Ectodermal cell (in vitro differentiated cells): Measurements from ENCODE around the gene ADORA1.

ENCODE experiments used
- H3K27ac ChIP-seq: 2 replicates; pipeline ENCODE4 v1.7.0; 2013; ENCODE audit warnings: mild to moderate bottlenecking, low read depth, low read length; ENCODE audit not compliant: insufficient read depth, poor library complexity, severe bottlenecking
- H3K27me3 ChIP-seq: 2 replicates; pipeline ENCODE4 v1.7.0; 2013; ENCODE audit warnings: mild to moderate bottlenecking, low read length; ENCODE audit not compliant: insufficient read depth, control insufficient read depth, poor library complexity, severe bottlenecking
- H3K36me3 ChIP-seq: one replicate; pipeline ENCODE4 v1.7.0; 2013; ENCODE audit warnings: low read length; ENCODE audit not compliant: control insufficient read depth, insufficient read depth
- H3K4me1 ChIP-seq: one replicate; pipeline ENCODE4 v1.7.0; 2013; ENCODE audit warnings: low read length; ENCODE audit not compliant: control insufficient read depth, insufficient read depth
- H3K4me3 ChIP-seq: 2 replicates; pipeline ENCODE4 v1.7.0; 2013; ENCODE audit warnings: low read depth, low read length, control low read depth; ENCODE audit not compliant: insufficient read depth
- H3K9me3 ChIP-seq: 2 replicates; pipeline ENCODE4 v1.7.0; 2013; ENCODE audit warnings: mild to moderate bottlenecking, low read length, moderate library complexity; ENCODE audit not compliant: control insufficient read depth
- WGBS, 2 experiments: methylation state at CpG; one replicate each; pipeline ENCODE4 v1.1.7; 2013; ENCODE audit warnings: missing lambda C conversion rate in 2 of 2; 5-methylcytosine and 5-hydroxymethylcytosine counted together

Gene ADORA1

GRCh38 chr1:203182387-203182953 lies 54.9 kb downstream of the ADORA1 start:
- Histone ChIP-seq H3K4me1 (peaks cover 54% of the 10 kb centered on the region), H3K27me3 (no peaks in the 10 kb centered on the region), H3K36me3 (no peaks in the 10 kb centered on the region), H3K27ac (no peak overlapping the region), H3K4me3 (no peak overlapping the region), H3K9me3 (no peaks in the 10 kb centered on the region)
- WGBS, 2 experiments = 93 to 96% methylated on average over 7 of the region's 7 CpGs

GRCh38 chr1:203183828-203184227 lies 56.3 kb downstream of the ADORA1 start:
- H3K4me3 ChIP-seq = no peak overlapping the region
- H3K9me3 ChIP-seq = no peaks in the 10 kb centered on the region
- no peak overlapping the region for H3K27ac ChIP-seq
- H3K36me3 ChIP-seq = no peaks in the 10 kb centered on the region
- 93 to 94% methylated on average over 2 of the region's 2 CpGs for WGBS, 2 experiments
- H3K4me1 ChIP-seq = peaks cover 44% of the 10 kb centered on the region
- H3K27me3 ChIP-seq = no peaks in the 10 kb centered on the region

GRCh38 chr1:203184467-203184866 lies 56.9 kb downstream of the ADORA1 start:
- Histone ChIP-seq H3K36me3 (no peaks in the 10 kb centered on the region), H3K27ac (no peak overlapping the region), H3K4me1 (peaks cover 37% of the 10 kb centered on the region), H3K27me3 (no peaks in the 10 kb centered on the region), H3K4me3 (no peak overlapping the region), H3K9me3 (peaks cover 2% of the 10 kb centered on the region)
- WGBS, 2 experiments = 86 to 88% methylated on average over 4 of the region's 4 CpGs

GRCh38 chr1:203185061-203185461 lies 57.5 kb downstream of the ADORA1 start:
- Histone ChIP-seq H3K4me3 (no peak overlapping the region), H3K4me1 (peaks cover 35% of the 10 kb centered on the region), H3K27ac (no peak overlapping the region), H3K27me3 (no peaks in the 10 kb centered on the region), H3K9me3 (peaks cover 2% of the 10 kb centered on the region), H3K36me3 (no peaks in the 10 kb centered on the region)
- WGBS, 2 experiments = 92 to 96% methylated on average over 10 of the region's 10 CpGs

- WGBS, 2 experiments = 60 to 73% methylated on average over 4 of the region's 4 CpGs
- Histone ChIP-seq H3K9me3 (peaks cover 2% of the 10 kb centered on the region), H3K27me3 (no peaks in the 10 kb centered on the region)
Measured at GRCh38 chr1:203185585-203185984, 58.1 kb downstream of the ADORA1 start.

GRCh38 chr1:203186091-203186445 lies 58.5 kb downstream of the ADORA1 start:
- Histone ChIP-seq H3K27me3 (no peaks in the 10 kb centered on the region), H3K27ac (no peak overlapping the region), H3K4me1 (peaks cover 35% of the 10 kb centered on the region), H3K36me3 (no peaks in the 10 kb centered on the region), H3K4me3 (no peak overlapping the region), H3K9me3 (peaks cover 2% of the 10 kb centered on the region)
- 73 to 78% methylated on average over 5 of the region's 5 CpGs for WGBS, 2 experiments

More at GRCh38 chr1:203185585-203185984, 58.1 kb downstream of the ADORA1 start:
- no peak overlapping the region for H3K4me3 ChIP-seq
- H3K36me3 ChIP-seq = no peaks in the 10 kb centered on the region
- no peak overlapping the region for H3K27ac ChIP-seq
- peaks cover 35% of the 10 kb centered on the region for H3K4me1 ChIP-seq

GRCh38 chr1:203186446-203187303 lies 59.1 kb downstream of the ADORA1 start, which contains the start of gene CHI3L1:
Gene CHI3L1, minus strand, starts transcription at chr1:203186704. Its CDS starts 81 bp downstream, at chr1:203186623.
- H3K27ac ChIP-seq = no peak within 1 kb of the TSS
- peaks cover 34% of the 10 kb centered on the region for H3K4me1 ChIP-seq
- no peaks in the 10 kb centered on the region for H3K27me3 ChIP-seq
- H3K9me3 ChIP-seq = peaks cover 2% of the 10 kb centered on the region
- H3K4me3 ChIP-seq = no peak within 1 kb of the TSS
- no peaks in the 10 kb centered on the region for H3K36me3 ChIP-seq
- WGBS, 2 experiments = 37 to 46% methylated on average over 11 to 13 of the region's 14 CpGs

GRCh38 chr1:203187304-203187685 lies 59.8 kb downstream of the ADORA1 start:
- peaks cover 29% of the 10 kb centered on the region for H3K4me1 ChIP-seq
- 39 to 44% methylated on average over 7 of the region's 7 CpGs for WGBS, 2 experiments
- no peak overlapping the region for H3K4me3 ChIP-seq
- H3K36me3 ChIP-seq = no peaks in the 10 kb centered on the region
- H3K27ac ChIP-seq = no peak overlapping the region
- peaks cover 2% of the 10 kb centered on the region for H3K9me3 ChIP-seq
- H3K27me3 ChIP-seq = no peaks in the 10 kb centered on the region

GRCh38 chr1:203187689-203188264 lies 60.3 kb downstream of the ADORA1 start:
- 72 to 86% methylated on average over 3 of the region's 3 CpGs for WGBS, 2 experiments
- H3K9me3 ChIP-seq = peaks cover 2% of the 10 kb centered on the region
- H3K36me3 ChIP-seq = no peaks in the 10 kb centered on the region
- H3K4me1 ChIP-seq = peaks cover 29% of the 10 kb centered on the region
- H3K4me3 ChIP-seq = no peak overlapping the region
- H3K27ac ChIP-seq = no peak overlapping the region
- H3K27me3 ChIP-seq = no peaks in the 10 kb centered on the region

GRCh38 chr1:203188686-203189232 lies 61.2 kb downstream of the ADORA1 start:
- no peaks in the 10 kb centered on the region for H3K36me3 ChIP-seq
- 95 to 96% methylated on average over 3 to 4 of the region's 4 CpGs for WGBS, 2 experiments
- H3K27ac ChIP-seq = no peak overlapping the region
- H3K27me3 ChIP-seq = no peaks in the 10 kb centered on the region
- H3K4me1 ChIP-seq = peaks cover 29% of the 10 kb centered on the region
- no peak overlapping the region for H3K4me3 ChIP-seq
- H3K9me3 ChIP-seq = peaks cover 2% of the 10 kb centered on the region
